HL-60/S4 treated with retinoic acid at 250 ng/mL for 4 days and 3 days (cell line): ENCODE results near the gene TTC19.

Experiments
- in situ Hi-C: fragments of 300-500 bp; cut with MboI; formaldehyde crosslinking; loops from 2 replicates; pipeline ENCODE4 v1.7.0; 2022; ENCODE audit warnings: low sequenced_read_pairs

Gene TTC19, protein sequence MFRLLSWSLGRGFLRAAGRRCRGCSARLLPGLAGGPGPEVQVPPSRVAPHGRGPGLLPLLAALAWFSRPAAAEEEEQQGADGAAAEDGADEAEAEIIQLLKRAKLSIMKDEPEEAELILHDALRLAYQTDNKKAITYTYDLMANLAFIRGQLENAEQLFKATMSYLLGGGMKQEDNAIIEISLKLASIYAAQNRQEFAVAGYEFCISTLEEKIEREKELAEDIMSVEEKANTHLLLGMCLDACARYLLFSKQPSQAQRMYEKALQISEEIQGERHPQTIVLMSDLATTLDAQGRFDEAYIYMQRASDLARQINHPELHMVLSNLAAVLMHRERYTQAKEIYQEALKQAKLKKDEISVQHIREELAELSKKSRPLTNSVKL

GRCh38 chr17:15999141-15999973, at the start of gene TTC19, which contains the start of gene ZSWIM7:
TSS of gene TTC19 (plus strand) at chr17:15999824. CDS start at chr17:15999849, 25 bp downstream.
TSS of gene ZSWIM7 (minus strand) at chr17:15999704. CDS start at chr17:15999594, 110 bp downstream.
- in situ Hi-C loops = loop anchor here (25.0 kb wide), 1 partner anchor 162 kb away; no protein-coding TSS in a partner anchor

DNA sequence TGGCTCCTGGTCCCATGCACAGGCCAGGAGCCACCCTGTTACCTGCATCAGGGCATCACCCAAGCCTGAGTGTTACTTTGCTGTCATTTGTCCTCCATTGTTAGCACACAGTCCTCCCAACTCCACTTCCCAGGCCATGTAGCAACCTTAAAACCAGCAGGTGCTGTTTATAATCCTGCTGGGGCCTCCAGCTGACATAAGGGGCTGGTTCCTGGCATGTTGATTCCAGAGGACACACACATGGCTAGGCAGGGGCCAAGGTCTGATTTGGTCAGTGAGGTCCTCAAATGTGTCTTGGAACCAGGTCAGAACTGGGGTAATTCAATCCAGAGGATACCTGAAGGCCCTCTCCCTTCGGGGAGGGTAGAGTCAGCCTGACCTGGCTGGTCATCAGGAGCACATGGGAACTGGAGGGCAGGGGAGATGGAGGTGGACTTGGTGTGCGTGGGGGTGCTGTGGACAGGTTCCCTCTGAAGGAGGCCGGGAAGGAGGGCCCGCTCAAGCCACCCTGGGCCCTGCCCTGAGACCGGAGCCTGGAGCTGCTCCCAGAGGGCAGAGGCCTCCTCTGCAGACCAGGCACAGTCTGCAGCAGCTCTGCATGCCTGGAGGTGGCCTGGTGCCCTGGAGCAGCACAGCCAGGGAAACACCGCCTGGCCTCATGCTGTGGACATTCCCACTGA, 48.1 kb upstream of the TTC19 start:
- in situ Hi-C loops = no loop called here

- in situ Hi-C loops = no loop called here
Measured at GRCh38 chr17:15952048-15952532, 47.5 kb upstream of the TTC19 start.

GRCh38 chr17:15952916-15953790, 46.5 kb upstream of the TTC19 start:
- in situ Hi-C loops = no loop called here

DNA sequence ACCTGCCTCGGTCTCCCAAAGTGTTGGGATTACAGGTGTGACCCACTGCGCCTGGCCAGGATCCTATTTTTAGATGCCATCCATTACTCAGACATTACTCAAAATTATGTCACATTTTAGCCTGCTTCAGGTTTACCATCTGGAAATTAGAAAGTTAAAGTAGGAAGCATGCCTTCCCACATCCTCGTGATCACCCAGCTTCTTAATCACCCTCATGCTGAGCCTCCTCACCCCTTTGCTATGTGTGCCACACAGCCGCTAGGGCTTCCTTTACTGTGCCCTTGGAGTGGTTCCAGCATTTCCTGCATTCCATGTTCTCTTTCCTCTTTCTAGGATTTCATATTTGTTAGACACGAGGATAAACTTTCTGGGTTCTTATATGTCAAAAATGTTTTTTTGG, 45.4 kb upstream of the TTC19 start:
- in situ Hi-C loops = no loop called here

- in situ Hi-C loops = no loop called here
Measured at GRCh38 chr17:15955793-15956541, 43.7 kb upstream of the TTC19 start.

GRCh38 chr17:15957206-15957605, 42.4 kb upstream of the TTC19 start:
- in situ Hi-C loops = no loop called here

- in situ Hi-C loops = no loop called here
Measured at GRCh38 chr17:15957608-15958307, 41.9 kb upstream of the TTC19 start.

DNA sequence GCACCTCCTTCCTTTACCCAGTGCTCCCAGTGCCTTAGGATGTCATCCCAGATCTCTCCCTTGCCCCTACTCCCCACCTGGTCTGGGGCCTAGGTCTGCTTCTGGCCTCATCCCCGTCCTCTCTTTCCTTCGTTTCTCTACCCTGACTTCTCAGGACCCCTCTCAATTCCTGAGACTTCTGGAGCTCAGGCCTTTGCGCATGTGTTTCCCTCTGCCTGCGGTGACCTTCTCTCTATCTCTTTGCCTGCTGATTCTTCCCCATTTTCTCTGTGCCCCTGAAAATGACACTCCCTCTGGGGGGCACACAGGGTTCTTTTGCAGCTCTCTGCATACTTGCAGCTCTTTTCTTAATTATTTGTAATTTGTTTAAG, 41.2 kb upstream of the TTC19 start:
- in situ Hi-C loops = no loop called here

- in situ Hi-C loops = no loop called here
Measured at GRCh38 chr17:15963670-15964110, 35.9 kb upstream of the TTC19 start.

DNA sequence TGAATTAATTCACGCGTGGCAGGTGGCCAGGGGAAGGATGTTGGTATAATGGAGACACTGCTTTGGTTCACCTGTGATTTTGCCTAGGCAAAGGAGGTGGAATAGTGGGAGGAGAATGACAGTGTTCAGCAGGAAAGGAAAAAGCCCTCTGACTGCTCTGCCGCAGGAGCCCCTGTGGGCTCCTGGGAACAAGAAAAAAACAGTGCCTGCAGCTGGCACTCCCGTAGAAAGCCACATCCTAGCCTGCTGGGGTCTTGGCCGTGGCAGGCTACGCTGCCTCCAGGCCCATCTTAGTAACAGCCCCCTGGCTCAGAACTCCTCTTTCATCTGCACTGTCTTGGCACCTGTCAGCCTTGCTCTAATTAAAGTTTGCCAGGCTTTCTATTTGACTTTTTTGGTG, 34.1 kb upstream of the TTC19 start:
- in situ Hi-C loops = no loop called here

DNA sequence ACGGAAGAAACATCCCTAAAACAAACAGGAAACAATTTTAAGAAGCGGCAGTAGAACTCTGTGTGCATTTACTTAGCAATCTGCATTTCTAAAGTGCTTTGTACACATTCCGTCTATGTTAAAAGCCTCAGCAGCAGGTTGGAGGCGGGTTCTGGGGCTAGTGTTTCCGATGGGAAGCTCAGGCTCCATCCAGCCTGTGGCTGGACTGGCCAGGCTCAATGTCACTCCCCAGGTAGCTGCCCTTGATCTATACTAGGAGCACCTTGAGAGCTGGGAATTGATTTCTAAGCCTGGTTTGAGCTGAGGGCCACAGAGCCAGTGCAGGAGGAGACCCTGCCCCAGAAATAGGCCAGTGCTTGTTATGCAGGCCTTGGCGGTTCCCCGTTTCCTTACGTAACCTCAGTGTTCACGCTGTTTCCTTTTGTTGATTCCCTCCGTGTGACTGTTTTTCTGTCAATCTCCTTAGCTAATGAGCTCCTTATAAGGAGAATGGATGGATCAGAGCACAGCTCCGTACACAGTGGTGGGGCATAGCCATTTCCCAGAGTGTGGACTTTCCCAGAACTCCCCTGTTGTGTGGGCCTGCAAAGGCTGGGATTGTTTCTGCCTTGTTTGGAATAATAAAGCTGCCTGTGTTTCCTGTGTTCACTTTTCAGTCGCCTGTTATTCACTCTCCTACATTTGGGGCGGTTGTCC, 33.3 kb upstream of the TTC19 start:
- in situ Hi-C loops = no loop called here

DNA sequence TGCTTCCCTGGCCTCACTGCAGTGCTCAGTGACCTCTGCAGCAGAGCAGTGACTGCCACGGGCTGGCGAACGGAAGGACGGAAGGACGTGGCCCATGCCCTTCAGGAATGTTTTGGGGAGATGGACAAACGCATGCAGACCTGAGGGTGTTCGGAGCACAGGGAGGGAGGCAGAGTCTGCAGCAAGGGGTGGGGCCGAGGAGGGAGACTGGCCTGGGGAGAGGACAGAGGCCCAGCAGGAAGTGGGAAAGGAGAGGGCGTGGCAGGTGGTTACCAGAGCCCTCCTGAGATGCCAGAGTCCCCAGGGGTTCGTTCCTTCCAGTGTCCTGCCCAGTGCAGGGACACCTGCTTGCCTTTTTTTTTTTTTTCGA, 32.8 kb upstream of the TTC19 start:
- in situ Hi-C loops = no loop called here

GRCh38 chr17:15967706-15968399, 31.8 kb upstream of the TTC19 start:
- in situ Hi-C loops = no loop called here

- in situ Hi-C loops = no loop called here
Measured at GRCh38 chr17:15969463-15969862, 30.2 kb upstream of the TTC19 start.

- in situ Hi-C loops = no loop called here
Measured at GRCh38 chr17:15970500-15970899, 29.1 kb upstream of the TTC19 start.

- in situ Hi-C loops = no loop called here
Measured at GRCh38 chr17:15971098-15971678, 28.4 kb upstream of the TTC19 start.
